GM23338 (cell line): ENCODE measurements around the gene EEF1AKMT4. TPM values are rescaled to one million over a fixed set of nuclear protein-coding genes. Genes with fewer than 3 reads are reported as not detected.
A peak's percentile ranks its signal among the peaks of the same experiment; 100 is the strongest.

Experiments used
- ATAC-seq: fragments of 200-7000 bp; cut with Tn5 transposase; 3 replicates; pipeline ENCODE4 v1.9.1; 2020
- DNase-seq: peaks from one replicate; pipeline ENCODE4 v3.0.0-alpha.2; 2015; ENCODE audit warnings: low spot score
- H2AFZ ChIP-seq: fragments of 200-600 bp; sonication (generic); 2 replicates; pipeline ENCODE4 v1.8.0; 2016; ENCODE audit warnings: antibody characterized with exemption, mild to moderate bottlenecking, moderate library complexity
- H3F3A ChIP-seq: fragments of 200-600 bp; sonication (generic); replicated peaks from 2 replicates; pipeline ENCODE4 v1.8.0; 2017; ENCODE audit warnings: antibody characterized with exemption, mixed run types, low read depth
- H3K27ac ChIP-seq: fragments of 200-600 bp; sonication (generic); 2 replicates; pipeline ENCODE4 v1.6.1; 2016; ENCODE audit warnings: low read depth
- H3K27me3 ChIP-seq: fragments of 200-600 bp; sonication (generic); 2 replicates; pipeline ENCODE4 v1.8.0; 2016; ENCODE audit warnings: mild to moderate bottlenecking, mixed run types, moderate library complexity; ENCODE audit not compliant: insufficient read depth
- H3K36me3 ChIP-seq: fragments of 200-600 bp; sonication (generic); 2 replicates; pipeline ENCODE4 v1.8.0; 2016; ENCODE audit warnings: mild to moderate bottlenecking; ENCODE audit not compliant: insufficient read depth
- H3K4me1 ChIP-seq: fragments of 200-600 bp; sonication (generic); 2 replicates; pipeline ENCODE4 v1.8.0; 2016; ENCODE audit warnings: mild to moderate bottlenecking, moderate library complexity; ENCODE audit not compliant: insufficient read depth
- H3K4me2 ChIP-seq: fragments of 200-600 bp; sonication (generic); 2 replicates; pipeline ENCODE4 v1.7.1; 2017; ENCODE audit warnings: mixed run types
- H3K4me3 ChIP-seq: fragments of 200-600 bp; sonication (generic); 2 replicates; pipeline ENCODE4 v1.6.1; 2016; ENCODE audit warnings: mixed run types
- H3K79me2 ChIP-seq: fragments of 200-600 bp; sonication (generic); replicated peaks from 2 replicates; pipeline ENCODE4 v1.8.0; 2017; ENCODE audit warnings: mild to moderate bottlenecking; ENCODE audit not compliant: insufficient read depth
- H3K9me2 ChIP-seq: fragments of 200-600 bp; sonication (generic); 2 replicates; pipeline ENCODE4 v1.8.0; 2017; ENCODE audit not compliant: insufficient read depth
- H4K20me1 ChIP-seq: fragments of 200-600 bp; sonication (generic); replicated peaks from 2 replicates; pipeline ENCODE4 v1.8.0; 2017; ENCODE audit warnings: mild to moderate bottlenecking; ENCODE audit not compliant: insufficient read depth
- H3K27ac Mint-ChIP-seq: 2 replicates; pipeline ENCODE4 v1.8.0; 2020; ENCODE audit warnings: inconsistent platforms, mild to moderate bottlenecking, moderate library complexity, mixed read lengths
- H3K27me3 Mint-ChIP-seq: 3 replicates; pipeline ENCODE4 v1.8.0; 2022; ENCODE audit warnings: low read depth, mild to moderate bottlenecking, moderate library complexity, mixed read lengths, inconsistent platforms; ENCODE audit not compliant: insufficient read depth, poor library complexity
- H3K36me3 Mint-ChIP-seq: 3 replicates; pipeline ENCODE4 v1.8.0; 2021; ENCODE audit warnings: low read depth, mild to moderate bottlenecking, inconsistent platforms, moderate library complexity, mixed read lengths
- H3K4me1 Mint-ChIP-seq: 3 replicates; pipeline ENCODE4 v1.8.0; 2020; ENCODE audit warnings: mild to moderate bottlenecking, inconsistent platforms, mixed read lengths
- H3K4me3 Mint-ChIP-seq: 3 replicates; pipeline ENCODE4 v1.8.0; 2021; ENCODE audit warnings: moderate library complexity, mild to moderate bottlenecking, inconsistent platforms, mixed read lengths
- H3K9me3 Mint-ChIP-seq: 3 replicates; pipeline ENCODE4 v1.8.0; 2020; ENCODE audit warnings: moderate library complexity, mild to moderate bottlenecking, inconsistent platforms, mixed read lengths
- CREB1 ChIP-seq: fragments of 250-450 bp; sonication (Bioruptor Pico); IDR thresholded peaks from 2 replicates; pipeline ENCODE4 v1.5.0; 2020; ENCODE audit warnings: low read depth, mild to moderate bottlenecking, moderate library complexity
- EZH2 ChIP-seq: fragments of 200-600 bp; sonication (generic); IDR thresholded peaks from one replicate; pipeline ENCODE4 v1.8.0; 2017; ENCODE audit warnings: antibody characterized with exemption, mild to moderate bottlenecking, low read depth; ENCODE audit not compliant: unreplicated experiment
- EZH2phosphoT487 ChIP-seq: fragments of 200-600 bp; sonication (generic); IDR thresholded peaks from one replicate; pipeline ENCODE4 v1.8.1; 2018; ENCODE audit warnings: antibody characterized with exemption; ENCODE audit not compliant: unreplicated experiment
- JUNB ChIP-seq: IDR thresholded peaks from one replicate; pipeline ENCODE4 v1.6.1; 2016; ENCODE audit warnings: antibody characterized with exemption; ENCODE audit not compliant: unreplicated experiment
- NANOG ChIP-seq: IDR thresholded peaks from 2 replicates; pipeline ENCODE4 v1.6.1; 2016; ENCODE audit warnings: antibody characterized with exemption, borderline replicate concordance
- POLR2AphosphoS5 ChIP-seq: IDR thresholded peaks from 2 replicates; pipeline ENCODE4 v1.6.1; 2016; ENCODE audit warnings: antibody characterized with exemption, low read depth
- REST ChIP-seq: IDR thresholded peaks from one replicate; pipeline ENCODE4 v1.6.1; 2018; ENCODE audit warnings: antibody characterized with exemption; ENCODE audit not compliant: unreplicated experiment
- STAT1 ChIP-seq: IDR thresholded peaks from one replicate; pipeline ENCODE4 v1.6.1; 2016; ENCODE audit warnings: antibody characterized with exemption; ENCODE audit not compliant: unreplicated experiment
- ZNF114 ChIP-seq: fragments of 250-450 bp; sonication (Bioruptor Pico); IDR thresholded peaks from 2 replicates; pipeline ENCODE4 v1.5.0; 2020; ENCODE audit warnings: mild to moderate bottlenecking, moderate library complexity
- ZNF331 ChIP-seq: fragments of 250-450 bp; sonication (Bioruptor Pico); IDR thresholded peaks from 2 replicates; pipeline ENCODE4 v1.5.0; 2020; ENCODE audit warnings: low read depth, mild to moderate bottlenecking, moderate library complexity
- ZNF462 ChIP-seq: fragments of 250-450 bp; sonication (Bioruptor Pico); IDR thresholded peaks from 2 replicates; pipeline ENCODE4 v1.5.0; 2020; ENCODE audit warnings: mild to moderate bottlenecking, moderate library complexity
- polyA plus RNA-seq: library from polyadenylated mRNA; unstranded; fragments of >200 nt; fragmentation: Nextera tagmentation; extraction: Ambion mirVana; gene quantifications from 2 replicates; pipeline ENCODE4 v1.2.1, GENCODE V29; 2016
- total RNA-seq: library from RNA; depleted of rRNA; stranded (reverse); fragments of >200 nt; shearing (Covaris generic); gene quantifications from 2 replicates; pipeline ENCODE4 v1.2.3, GENCODE V29; 2014
- TF ChIP-seq, protein P1 (sequence below): IDR thresholded peaks from 2 replicates; pipeline ENCODE4 v1.6.1; 2016; ENCODE audit warnings: antibody characterized with exemption
- TF ChIP-seq, protein P2 (sequence below), 2 experiments: fragments of 200-600 bp in 1 of 2; sonication (generic) in 1 of 2; conservative IDR thresholded peaks; 2 replicates each; pipeline versions ENCODE4 v1.5.1 to v1.6.1; 2016 to 2017; ENCODE audit warnings: antibody characterized with exemption in 2 of 2, low read depth in 2 of 2, mild to moderate bottlenecking in 2 of 2, moderate library complexity in 1 of 2

EEF1AKMT4 gene
- total and polyA plus RNA-seq, 2 experiments from 2014 or later, result 12.9 to 14.3 TPM

DNA sequence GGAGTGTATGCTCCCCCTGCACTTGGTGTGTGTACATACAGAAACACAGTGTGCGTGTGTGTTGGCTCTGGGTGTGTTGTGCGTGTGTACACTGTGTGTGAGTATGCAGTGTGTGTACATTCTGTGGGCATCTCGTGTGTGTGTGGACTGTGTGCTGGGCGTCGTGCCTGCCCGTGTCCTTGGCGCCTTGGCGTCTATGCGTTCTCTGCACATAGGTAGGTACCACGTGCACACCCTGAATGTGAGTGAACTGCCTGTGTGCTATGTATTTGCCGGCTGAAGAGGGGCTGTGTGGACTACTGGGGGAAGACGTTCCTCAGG lies 25.9 kb downstream of the EEF1AKMT4 start:
- ATAC-seq (no peak; the same call in 2 of the 3 replicates), DNase-seq (no peak)
- H3K9me3 Mint-ChIP-seq, result no peaks in the 10 kb centered on the region; the same call in 2 of the 3 replicates
- no peaks in the 10 kb centered on the region for H3K36me3 Mint-ChIP-seq
- H3K4me1 Mint-ChIP-seq, result peaks cover 7% of the 10 kb centered on the region; the same call in 2 of the 3 replicates
- Histone ChIP-seq H2AFZ (peak overlapping the region; percentile 98), H3K4me3 (peak overlapping the region; percentile 61), H3K27ac (no peak overlapping the region), H3K27me3 (peaks cover 54% of the 10 kb centered on the region), H3K4me2 (peak overlapping the region; percentile 83), H4K20me1 (no peaks in the 10 kb centered on the region), H3F3A (no peaks in the 10 kb centered on the region), H3K4me1 (no peaks in the 10 kb centered on the region), H3K36me3 (no peaks in the 10 kb centered on the region), H3K9me2 (no peaks in the 10 kb centered on the region; the same call in 1 of the 2 replicates), H3K79me2 (no peaks in the 10 kb centered on the region)
- peak overlapping the region; percentile 74 for H3K4me3 Mint-ChIP-seq
- no peak for TF ChIP-seq REST
- TF ChIP-seq ZNF114 (CRISPR knock-in tag), result no peak
- TF ChIP-seq ZNF462 (CRISPR knock-in tag), result no peak
- no peak for TF ChIP-seq ZNF331
- no peak for TF ChIP-seq EZH2
- TF ChIP-seq CREB1 (CRISPR knock-in tag), result no peak
- TF ChIP-seq JUNB, result no peak
- TF ChIP-seq, protein P1, sequence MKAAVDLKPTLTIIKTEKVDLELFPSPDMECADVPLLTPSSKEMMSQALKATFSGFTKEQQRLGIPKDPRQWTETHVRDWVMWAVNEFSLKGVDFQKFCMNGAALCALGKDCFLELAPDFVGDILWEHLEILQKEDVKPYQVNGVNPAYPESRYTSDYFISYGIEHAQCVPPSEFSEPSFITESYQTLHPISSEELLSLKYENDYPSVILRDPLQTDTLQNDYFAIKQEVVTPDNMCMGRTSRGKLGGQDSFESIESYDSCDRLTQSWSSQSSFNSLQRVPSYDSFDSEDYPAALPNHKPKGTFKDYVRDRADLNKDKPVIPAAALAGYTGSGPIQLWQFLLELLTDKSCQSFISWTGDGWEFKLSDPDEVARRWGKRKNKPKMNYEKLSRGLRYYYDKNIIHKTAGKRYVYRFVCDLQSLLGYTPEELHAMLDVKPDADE, result no peak
- no peak for TF ChIP-seq STAT1
- TF ChIP-seq EZH2phosphoT487, result no peak
- TF ChIP-seq POLR2AphosphoS5, result no peak
- TF ChIP-seq NANOG, result no peak
- TF ChIP-seq, protein P2, sequence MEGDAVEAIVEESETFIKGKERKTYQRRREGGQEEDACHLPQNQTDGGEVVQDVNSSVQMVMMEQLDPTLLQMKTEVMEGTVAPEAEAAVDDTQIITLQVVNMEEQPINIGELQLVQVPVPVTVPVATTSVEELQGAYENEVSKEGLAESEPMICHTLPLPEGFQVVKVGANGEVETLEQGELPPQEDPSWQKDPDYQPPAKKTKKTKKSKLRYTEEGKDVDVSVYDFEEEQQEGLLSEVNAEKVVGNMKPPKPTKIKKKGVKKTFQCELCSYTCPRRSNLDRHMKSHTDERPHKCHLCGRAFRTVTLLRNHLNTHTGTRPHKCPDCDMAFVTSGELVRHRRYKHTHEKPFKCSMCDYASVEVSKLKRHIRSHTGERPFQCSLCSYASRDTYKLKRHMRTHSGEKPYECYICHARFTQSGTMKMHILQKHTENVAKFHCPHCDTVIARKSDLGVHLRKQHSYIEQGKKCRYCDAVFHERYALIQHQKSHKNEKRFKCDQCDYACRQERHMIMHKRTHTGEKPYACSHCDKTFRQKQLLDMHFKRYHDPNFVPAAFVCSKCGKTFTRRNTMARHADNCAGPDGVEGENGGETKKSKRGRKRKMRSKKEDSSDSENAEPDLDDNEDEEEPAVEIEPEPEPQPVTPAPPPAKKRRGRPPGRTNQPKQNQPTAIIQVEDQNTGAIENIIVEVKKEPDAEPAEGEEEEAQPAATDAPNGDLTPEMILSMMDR (conservative IDR thresholded peaks at IDR 0.05; ENCODE audit: low read depth in 2 of 2), result no peak
- no peak overlapping the region for H3K27ac Mint-ChIP-seq
- H3K27me3 Mint-ChIP-seq, result peaks cover 25% of the 10 kb centered on the region
